Activated CD4-positive, alpha-beta T cell treated with anti-CD3 and anti-CD28 coated beads, Interleukin-2, amount 50 U/mL, for 16 hours (primary cell): Measurements from ENCODE around the gene TEX264.

ENCODE experiments used
- DNase-seq: peaks from one replicate; pipeline ENCODE4 v3.0.0-alpha.2; 2020

The TEX264 gene

DNA sequence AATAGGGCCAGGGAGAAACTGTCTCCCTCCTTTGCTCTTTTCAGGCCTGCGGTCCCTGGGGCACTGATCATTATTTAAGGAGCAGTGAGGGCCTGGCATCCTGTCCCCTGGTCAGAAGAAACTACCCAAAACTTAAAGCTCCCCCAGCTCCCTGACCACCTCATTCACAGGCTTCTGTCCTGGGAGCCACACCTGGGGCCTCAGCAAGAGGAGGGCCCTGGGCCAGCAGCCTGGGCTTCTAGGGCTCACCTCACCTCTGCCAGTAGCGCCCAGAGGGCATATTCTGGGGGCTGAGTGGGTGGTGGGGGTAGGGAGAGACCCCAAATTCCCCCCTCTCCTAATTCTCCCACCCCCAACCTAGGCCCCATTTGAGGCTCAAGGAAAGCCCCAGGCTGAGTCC, 31.1 kb downstream of the TEX264 start:
- DNase-seq: no peak

GRCh38 chr3:51703068-51703760, 32.2 kb downstream of the TEX264 start:
- no peak for DNase-seq

- DNase-seq: no peak
These were observed 32.9 kb downstream of the TEX264 start for GRCh38 chr3:51703761-51704510.

DNA sequence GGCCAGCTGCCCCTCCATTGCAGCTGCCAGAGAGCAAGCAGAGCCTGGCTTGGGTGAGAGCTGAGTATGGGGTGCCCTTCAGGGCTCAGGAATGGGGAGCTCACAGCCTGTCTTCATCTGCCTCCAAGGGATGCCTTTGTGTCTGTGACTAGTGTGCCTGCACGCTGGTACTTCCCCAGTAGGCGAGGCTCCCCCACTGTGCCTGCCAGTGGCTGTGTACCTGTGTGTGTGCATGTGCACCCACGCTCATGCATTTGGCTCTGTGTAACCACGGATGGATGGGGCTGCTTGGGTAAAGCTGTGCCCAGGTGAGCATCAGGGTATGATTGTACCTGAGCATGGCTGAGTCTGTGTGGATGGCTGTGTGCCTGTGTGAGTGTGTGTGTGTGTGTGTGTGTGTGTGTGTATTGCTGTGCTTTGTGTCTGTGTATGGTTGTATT, 33.5 kb downstream of the TEX264 start:
- DNase-seq: no peak

GRCh38 chr3:51705276-51706020, 34.4 kb downstream of the TEX264 start:
- DNase-seq: no peak

DNA sequence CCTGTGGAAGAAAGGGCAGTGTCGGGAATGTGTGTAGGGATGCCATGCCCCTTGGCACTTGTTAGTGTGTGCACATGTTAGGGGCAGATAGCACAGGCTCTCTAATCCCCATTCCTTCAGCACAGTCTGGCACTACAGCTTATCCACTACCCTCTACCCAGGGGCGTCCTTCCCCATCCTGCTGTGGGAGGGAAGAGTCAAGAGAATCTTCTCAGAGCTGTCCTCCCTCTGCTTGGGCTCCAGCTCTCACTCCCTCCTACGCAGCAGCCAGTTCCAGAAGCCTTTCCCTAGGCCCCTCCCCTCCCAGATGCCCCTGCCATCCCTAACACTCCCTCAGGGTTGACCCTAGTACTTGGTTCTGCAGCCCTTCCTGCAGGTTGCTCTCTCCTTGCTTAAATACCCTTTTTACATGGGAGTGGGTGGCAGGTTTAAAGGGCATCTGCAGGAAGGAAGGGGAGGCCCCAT, 35.0 kb downstream of the TEX264 start:
- no peak for DNase-seq

- no peak for DNase-seq
These were observed 36.0 kb downstream of the TEX264 start, which contains the start of gene GRM2 for GRCh38 chr3:51706788-51707731. Gene GRM2, plus strand, starts transcription at chr3:51707068. Its CDS starts 1,916 bp downstream, at chr3:51708984.

DNA sequence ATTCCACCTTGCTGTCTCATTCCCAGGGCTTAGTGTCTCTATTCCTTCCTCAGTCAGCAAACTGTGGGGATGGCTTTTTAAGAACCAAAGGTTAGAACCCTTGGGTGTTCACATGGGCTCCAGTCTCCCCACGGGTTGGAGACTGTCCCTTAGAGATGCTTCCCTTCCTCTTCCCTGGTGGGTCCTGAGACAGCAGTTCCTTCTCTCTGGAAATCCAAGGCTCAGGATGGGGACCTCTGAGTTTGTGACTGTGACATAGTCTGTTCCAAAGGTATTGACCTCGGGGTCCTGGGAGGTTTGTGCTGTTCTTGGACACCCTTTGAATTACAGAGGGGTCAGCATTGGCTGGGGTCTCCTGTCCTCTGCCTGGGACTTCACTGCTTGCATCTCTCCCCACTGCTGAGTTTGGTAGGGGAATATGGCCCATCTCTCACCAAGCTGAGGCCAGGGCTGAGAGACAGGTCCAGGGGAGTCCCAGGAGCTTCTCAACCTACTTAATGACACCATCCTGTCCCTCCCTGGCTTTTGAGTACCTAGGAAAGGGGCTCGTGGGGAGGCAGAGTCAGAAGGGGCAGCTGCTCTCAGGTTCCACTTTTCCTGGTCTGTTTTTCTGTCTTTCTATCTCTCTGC, 37.3 kb downstream of the TEX264 start:
- DNase-seq: no peak

DNA sequence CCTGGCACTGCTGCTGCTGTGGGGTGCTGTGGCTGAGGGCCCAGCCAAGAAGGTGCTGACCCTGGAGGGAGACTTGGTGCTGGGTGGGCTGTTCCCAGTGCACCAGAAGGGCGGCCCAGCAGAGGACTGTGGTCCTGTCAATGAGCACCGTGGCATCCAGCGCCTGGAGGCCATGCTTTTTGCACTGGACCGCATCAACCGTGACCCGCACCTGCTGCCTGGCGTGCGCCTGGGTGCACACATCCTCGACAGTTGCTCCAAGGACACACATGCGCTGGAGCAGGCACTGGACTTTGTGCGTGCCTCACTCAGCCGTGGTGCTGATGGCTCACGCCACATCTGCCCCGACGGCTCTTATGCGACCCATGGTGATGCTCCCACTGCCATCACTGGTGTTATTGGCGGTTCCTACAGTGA, 38.0 kb downstream of the TEX264 start:
- no peak for DNase-seq

DNA sequence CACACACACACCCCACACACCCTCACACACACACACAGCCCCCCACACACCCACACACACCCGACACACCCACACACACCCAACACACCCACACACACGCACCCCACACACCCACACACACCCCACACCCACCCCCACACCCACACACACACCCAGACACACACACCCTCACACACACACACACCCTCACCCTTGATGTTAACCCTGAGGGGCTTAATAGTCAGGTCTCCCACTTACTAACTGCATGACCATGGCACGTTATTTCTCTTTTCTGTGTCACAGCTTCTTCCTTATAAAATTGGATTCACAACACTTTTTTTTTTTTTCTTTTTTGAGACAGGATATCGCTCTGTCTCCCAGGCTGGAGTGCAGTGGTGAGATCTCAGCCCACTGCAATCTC, 38.6 kb downstream of the TEX264 start:
- DNase-seq: no peak

- DNase-seq: no peak
These were observed 39.7 kb downstream of the TEX264 start for GRCh38 chr3:51710631-51711351.

DNA sequence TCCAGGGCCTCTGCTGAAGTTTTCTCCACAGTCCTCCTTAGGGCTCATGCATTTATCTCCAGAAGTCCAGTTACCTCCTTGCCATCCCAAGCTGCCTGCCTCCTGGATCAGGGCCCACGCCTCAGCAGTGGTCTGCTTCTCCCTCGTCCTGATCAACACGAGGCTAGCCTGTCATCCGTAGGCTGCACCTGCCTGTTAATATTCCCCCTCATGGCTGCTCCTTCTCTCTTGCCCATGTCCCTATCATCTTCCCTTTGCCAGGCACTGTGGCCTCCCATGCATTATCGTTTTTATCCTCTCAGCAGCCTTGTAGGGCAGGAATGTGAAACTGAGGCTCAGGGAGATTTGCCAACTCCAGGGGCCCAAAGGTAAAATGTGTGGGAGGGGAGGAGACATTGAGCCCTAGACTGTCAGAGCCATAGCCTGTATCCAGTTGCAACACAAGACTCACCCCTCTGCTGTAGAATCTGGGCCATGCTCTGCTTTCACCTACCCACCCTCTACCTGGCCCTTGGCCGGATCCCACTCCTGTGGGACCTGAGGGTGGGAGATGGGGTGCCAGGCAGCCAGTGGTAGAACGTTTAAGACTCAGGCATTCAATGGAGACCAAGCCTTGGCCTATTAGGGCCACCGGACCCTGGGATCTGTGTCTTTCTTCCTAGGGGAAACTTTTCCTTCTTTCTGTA, 40.4 kb downstream of the TEX264 start:
- no peak for DNase-seq

GRCh38 chr3:51712038-51712420, 41.0 kb downstream of the TEX264 start:
- DNase-seq: no peak

- DNase-seq: no peak
These were observed 41.5 kb downstream of the TEX264 start for GRCh38 chr3:51712511-51712931.

- no peak for DNase-seq
These were observed 41.9 kb downstream of the TEX264 start for GRCh38 chr3:51712963-51713362.

DNA sequence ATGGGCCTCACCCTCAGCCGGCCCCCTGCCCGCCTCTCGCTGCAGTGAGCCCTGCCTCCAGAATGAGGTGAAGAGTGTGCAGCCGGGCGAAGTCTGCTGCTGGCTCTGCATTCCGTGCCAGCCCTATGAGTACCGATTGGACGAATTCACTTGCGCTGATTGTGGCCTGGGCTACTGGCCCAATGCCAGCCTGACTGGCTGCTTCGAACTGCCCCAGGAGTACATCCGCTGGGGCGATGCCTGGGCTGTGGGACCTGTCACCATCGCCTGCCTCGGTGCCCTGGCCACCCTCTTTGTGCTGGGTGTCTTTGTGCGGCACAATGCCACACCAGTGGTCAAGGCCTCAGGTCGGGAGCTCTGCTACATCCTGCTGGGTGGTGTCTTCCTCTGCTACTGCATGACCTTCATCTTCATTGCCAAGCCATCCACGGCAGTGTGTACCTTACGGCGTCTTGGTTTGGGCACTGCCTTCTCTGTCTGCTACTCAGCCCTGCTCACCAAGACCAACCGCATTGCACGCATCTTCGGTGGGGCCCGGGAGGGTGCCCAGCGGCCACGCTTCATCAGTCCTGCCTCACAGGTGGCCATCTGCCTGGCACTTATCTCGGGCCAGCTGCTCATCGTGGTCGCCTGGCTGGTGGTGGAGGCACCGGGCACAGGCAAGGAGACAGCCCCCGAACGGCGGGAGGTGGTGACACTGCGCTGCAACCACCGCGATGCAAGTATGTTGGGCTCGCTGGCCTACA, 44.4 kb downstream of the TEX264 start:
- no peak for DNase-seq

DNA sequence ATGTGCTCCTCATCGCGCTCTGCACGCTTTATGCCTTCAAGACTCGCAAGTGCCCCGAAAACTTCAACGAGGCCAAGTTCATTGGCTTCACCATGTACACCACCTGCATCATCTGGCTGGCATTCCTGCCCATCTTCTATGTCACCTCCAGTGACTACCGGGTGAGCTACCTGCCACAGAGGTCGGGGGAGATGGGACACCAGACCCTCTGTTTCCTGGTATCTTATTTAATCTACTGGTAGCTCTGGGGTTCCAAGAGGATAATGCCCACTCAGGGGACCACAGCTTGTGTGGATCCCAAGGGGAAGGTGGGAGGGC, 44.9 kb downstream of the TEX264 start:
- DNase-seq: no peak

- DNase-seq: no peak
These were observed 45.8 kb downstream of the TEX264 start for GRCh38 chr3:51716805-51717204.

DNA sequence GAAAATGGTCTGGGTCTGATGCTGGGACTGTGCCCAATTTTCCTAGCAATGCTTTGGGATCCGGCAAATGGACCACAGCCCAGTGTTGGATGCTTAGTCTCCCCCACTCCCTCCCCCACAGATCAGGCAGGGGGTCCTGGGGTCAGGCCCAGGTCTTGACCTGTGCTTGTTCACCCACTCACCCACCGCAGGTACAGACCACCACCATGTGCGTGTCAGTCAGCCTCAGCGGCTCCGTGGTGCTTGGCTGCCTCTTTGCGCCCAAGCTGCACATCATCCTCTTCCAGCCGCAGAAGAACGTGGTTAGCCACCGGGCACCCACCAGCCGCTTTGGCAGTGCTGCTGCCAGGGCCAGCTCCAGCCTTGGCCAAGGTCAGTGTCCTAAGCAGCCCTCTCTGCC, 46.4 kb downstream of the TEX264 start:
- DNase-seq: no peak

DNA sequence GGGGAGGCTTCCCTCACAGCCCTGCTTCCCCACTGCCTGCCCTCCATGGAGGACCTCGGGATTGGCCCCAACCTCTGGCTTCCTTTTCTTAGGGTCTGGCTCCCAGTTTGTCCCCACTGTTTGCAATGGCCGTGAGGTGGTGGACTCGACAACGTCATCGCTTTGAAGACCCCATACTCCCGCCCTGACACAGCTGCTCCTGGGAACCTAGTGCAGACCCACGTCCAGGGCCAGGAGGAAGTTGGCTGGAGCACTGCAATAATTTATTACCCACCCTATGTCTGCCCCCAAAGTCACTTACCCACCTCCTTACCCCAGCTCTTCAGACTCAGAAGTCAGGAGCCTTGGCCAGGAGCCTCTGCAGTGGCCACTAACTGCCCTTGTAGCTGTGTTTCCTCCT, 46.9 kb downstream of the TEX264 start:
- no peak for DNase-seq
